Thoracic aorta endothelial cell (primary cell): Measurements from ENCODE around the gene ID3. TPM values are rescaled to one million over a fixed set of nuclear protein-coding genes. Genes with fewer than 3 reads are reported as not detected.

Experiments used
- total RNA-seq: library from RNA; depleted of rRNA; stranded (reverse); fragments of >200 nt; gene quantifications from 2 replicates; pipeline ENCODE4 v1.2.3, GENCODE V29; 2012

ID3 gene
- 191 and 227 TPM in 2 replicates for total RNA-seq

GRCh38 chr1:23559136-23559984, at the start of gene ID3:
ID3 (minus strand) TSS chr1:23559501; CDS start chr1:23559426, 75 bp downstream.

GRCh38 chr1:23530747-23531561, 28.3 kb downstream of the ID3 start, which contains the start of gene E2F2:
E2F2 (minus strand) TSS chr1:23531233; CDS start chr1:23530793, 440 bp downstream.

Other genes starting within 250 kb of the ID3 start
- gene HNRNPR, start 215.2 kb downstream of the ID3 start, total RNA-seq = 155 and 158 TPM in 2 replicates
- 16.0 and 21.0 TPM in 2 replicates for gene ZNF436, start 189.7 kb downstream of the ID3 start, total RNA-seq
- gene TCEA3, start 134.8 kb downstream of the ID3 start, total RNA-seq = 0.53 and 1.0 TPM in 2 replicates
- 5.2 and 9.7 TPM in 2 replicates for gene ASAP3, start 75.3 kb downstream of the ID3 start, total RNA-seq
- gene E2F2, start 28.3 kb downstream of the ID3 start, total RNA-seq = 3.9 and 6.0 TPM in 2 replicates
- gene RPL11, start 132.3 kb upstream of the ID3 start, total RNA-seq = 870 and 1,099 TPM in 2 replicates
- 53.3 and 60.9 TPM in 2 replicates for gene ELOA, start 184.0 kb upstream of the ID3 start, total RNA-seq
- gene PITHD1, start 218.9 kb upstream of the ID3 start, total RNA-seq = 31.3 and 40.0 TPM in 2 replicates
- gene LYPLA2, start 231.6 kb upstream of the ID3 start, total RNA-seq = 84.0 and 88.7 TPM in 2 replicates
- 38.2 and 45.7 TPM in 2 replicates for gene GALE, start 241.3 kb upstream of the ID3 start, total RNA-seq